K562 (cell line): Measurements from ENCODE around the gene STIM1.

Experiments
- KAT7 ChIP-seq: sonication (generic); formaldehyde crosslinking; IDR thresholded peaks from 2 replicates; pipeline ENCODE4 v1.8.0; 2022; ENCODE audit warnings: missing genetic modification reagents, mild to moderate bottlenecking, borderline replicate concordance
- KDM4B ChIP-seq, 2 experiments: fragments of 450-650 bp in 1 of 2; sonication (generic) in 1 of 2; IDR thresholded peaks; 2 replicates each; pipeline ENCODE4 v1.6.1; 2016 to 2017; ENCODE audit warnings: borderline replicate concordance in 2 of 2, antibody characterized with exemption in 1 of 2, low read depth in 1 of 2, mild to moderate bottlenecking in 1 of 2

DNA sequence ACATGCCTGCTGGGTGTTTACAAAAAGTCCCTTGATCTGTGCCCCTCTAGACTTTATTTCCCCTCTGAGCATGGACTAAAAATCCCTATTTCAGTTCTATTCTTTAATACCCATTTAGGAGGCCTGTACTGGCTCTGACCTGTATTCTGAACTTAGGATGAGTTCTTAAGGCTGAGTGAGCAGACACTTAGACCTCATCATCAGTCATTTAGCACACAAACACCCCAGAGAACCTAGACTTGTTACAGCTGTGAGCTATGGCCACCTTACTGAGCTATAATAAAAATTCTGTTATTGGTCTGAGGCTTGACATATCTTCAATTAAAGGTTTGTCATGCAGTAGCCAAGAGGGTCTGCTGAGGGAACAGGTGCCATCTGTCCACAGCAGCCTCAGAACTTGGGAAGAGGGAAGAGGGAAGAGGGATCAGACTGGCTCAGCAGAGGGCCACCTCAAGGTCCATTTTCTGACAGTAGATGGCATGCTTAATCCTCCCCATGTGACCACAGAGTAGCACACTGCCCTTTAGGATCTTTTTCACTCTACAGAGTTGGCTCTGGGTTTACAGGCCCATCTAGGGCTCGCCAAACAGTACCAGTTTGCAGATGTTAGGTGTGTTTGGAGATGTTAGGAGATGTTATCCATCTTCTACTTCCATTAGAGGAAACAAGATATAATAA, 209.0 kb downstream of the STIM1 start:
- TF ChIP-seq KDM4B (IDR thresholded peaks at IDR 0.05; ENCODE audit: borderline replicate concordance in 2 of 2, low read depth in 1 of 2) (no peak), KAT7 (CRISPR knock-in tag) (no peak)
